K562 (cell line): ENCODE measurements around the gene HDAC3. TPM values are rescaled to one million over a fixed set of nuclear protein-coding genes. Genes with fewer than 3 reads are reported as not detected.

Source experiments
- AFF4 ChIP-seq: sonication (generic); formaldehyde crosslinking; IDR thresholded peaks from 2 replicates; pipeline ENCODE4 v1.8.0; 2023; ENCODE audit warnings: mild to moderate bottlenecking, missing genetic modification reagents
- ARNT ChIP-seq, 2 experiments: fragments of 450-650 bp; IDR thresholded peaks; 2 replicates each; pipeline ENCODE4 v1.6.1; 2016; ENCODE audit warnings: mild to moderate bottlenecking in 1 of 2
- CREB3 ChIP-seq: fragments of 450-650 bp; conservative IDR thresholded peaks from 2 replicates; pipeline ENCODE4 v1.6.1; 2016; ENCODE audit warnings: missing genetic modification characterization, low read depth, mild to moderate bottlenecking, missing compliant biosample characterization, moderate library complexity
- EGR1 ChIP-seq: fragments of 450-650 bp; conservative IDR thresholded peaks from 2 replicates; pipeline ENCODE4 v1.6.1; 2017; ENCODE audit warnings: mild to moderate bottlenecking
- GTF2A2 ChIP-seq: IDR thresholded peaks from 2 replicates; pipeline ENCODE4 v1.6.1; 2016; ENCODE audit warnings: mild to moderate bottlenecking, missing genetic modification characterization, missing compliant biosample characterization
- NBN ChIP-seq: fragments of 450-650 bp; IDR thresholded peaks from 2 replicates; pipeline ENCODE4 v1.6.1; 2016; ENCODE audit warnings: low read depth, mild to moderate bottlenecking
- NRF1 ChIP-seq, 2 experiments: fragments of 450-650 bp; IDR thresholded peaks in 1 of 2; conservative IDR thresholded peaks in 1 of 2; 2 replicates each; pipeline ENCODE4 v1.6.1; 2014; ENCODE audit warnings: mild to moderate bottlenecking in 2 of 2
- NUFIP1 ChIP-seq: fragments of 450-650 bp; IDR thresholded peaks from 2 replicates; pipeline ENCODE4 v1.6.1; 2018; ENCODE audit not compliant: partially characterized antibody
- TRIM24 ChIP-seq, 2 experiments: fragments of 450-650 bp; IDR thresholded peaks; 2 replicates each; pipeline ENCODE4 v1.6.1; 2016
- ZBTB11 ChIP-seq, 3 experiments: fragments of 200-800 bp in 1 of 3; fragments of 250-450 bp in 1 of 3; fragments of 450-650 bp in 1 of 3; sonication (Bioruptor Pico) in 1 of 3; sonication (Bioruptor generic) in 1 of 3; formaldehyde crosslinking in 1 of 3; IDR thresholded peaks; 2 replicates each; pipeline versions ENCODE4 v1.6.1 to v1.8.0; 2016 to 2022; ENCODE audit warnings: mild to moderate bottlenecking in 2 of 3, missing genetic modification characterization in 2 of 3, missing compliant biosample characterization in 1 of 3, moderate library complexity in 1 of 3
- ZBTB49 ChIP-seq: sonication (generic); formaldehyde crosslinking; IDR thresholded peaks from 2 replicates; pipeline ENCODE4 v1.8.0; 2022; ENCODE audit warnings: missing genetic modification reagents, mild to moderate bottlenecking, borderline replicate concordance
- ZFX ChIP-seq: sonication (generic); formaldehyde crosslinking; IDR thresholded peaks from 2 replicates; pipeline ENCODE4 v1.8.0; 2022; ENCODE audit warnings: mild to moderate bottlenecking, missing genetic modification reagents, moderate library complexity
- ZNF589 ChIP-seq: fragments of 200-800 bp; sonication (Bioruptor generic); IDR thresholded peaks from 2 replicates; pipeline ENCODE4 v1.6.1; 2016; ENCODE audit warnings: low read depth, missing genetic modification characterization, missing compliant biosample characterization
- ZNF696 ChIP-seq: fragments of 250-450 bp; sonication (Bioruptor Pico); conservative IDR thresholded peaks from 2 replicates; pipeline ENCODE4 v1.4.0; 2020; ENCODE audit warnings: mild to moderate bottlenecking, moderate library complexity
- polyA plus RNA-seq, 8 experiments: library from polyadenylated mRNA; depleted of rRNA in 4 of 8; stranded (reverse) in 5 of 8; unstranded in 3 of 8; fragments of >200 nt; fragmentation: Nextera tagmentation in 2 of 8; fragmentation: Illumina TruSeq in 1 of 8; extraction: Ambion mirVana in 2 of 8; extraction: Trizol in 1 of 8; gene quantifications; 2 replicates each; pipeline versions ENCODE4 v1.2.1 to v1.2.3, GENCODE V29; 2011 to 2014; ENCODE audit warnings: inconsistent platforms in 1 of 8, missing spikeins in 1 of 8
- total RNA-seq, 7 experiments: library from RNA; depleted of rRNA in 6 of 7; stranded (reverse); fragments of >200 nt in 6 of 7; fragmentation: Illumina TruSeq in 2 of 7; extraction: Trizol in 2 of 7; gene quantifications; 2 replicates each; pipeline versions ENCODE4 v1.2.1 to v1.2.3, GENCODE V29; 2011 to 2021; ENCODE audit warnings: low replicate concordance in 1 of 7

HDAC3 gene
- total and polyA plus RNA-seq, 9 of the 15 experiments (the other 6 are each of a cell fraction or from before 2014, with no cell fraction given), result 89.7 to 191 (median 119) TPM

GRCh38 chr5:141681695-141682641 lies 45.3 kb upstream of the HDAC3 start, which contains the start of gene ARAP3 (continued):
- no peak; the same call in 1 of the 2 replicates for TF ChIP-seq ZNF589 (CRISPR knock-in tag)
- TF ChIP-seq EGR1, result peak; percentile 40
- 0 out of 2 replicates have a peak, but pooled peaks have one; percentile 27 for TF ChIP-seq CREB3
- no peak for TF ChIP-seq GTF2A2 (tag)
- 0 out of 2 replicates have a peak, but pooled peaks have one; percentile 45 for TF ChIP-seq NBN
- TF ChIP-seq ZFX, result peak; percentile 88
- TF ChIP-seq NUFIP1, result peak; percentile 73
- no peak for TF ChIP-seq ZBTB49 (CRISPR knock-in tag)
- peak; percentile 64 to 73 for TF ChIP-seq NRF1 (conservative IDR thresholded peaks at IDR 0.05 in 1 of 2, IDR thresholded peaks at IDR 0.05 in 1 of 2)
- 0 out of 4 replicates have a peak, but pooled peaks of 1 of the 2 experiments have one; percentile 7 for TF ChIP-seq ARNT (IDR thresholded peaks at IDR 0.05)
- peak in 1 of 3 experiments; percentile 37; a peak in 1 of 6 replicates for TF ChIP-seq ZBTB11 (CRISPR knock-in tag; IDR thresholded peaks at IDR 0.05)
- TF ChIP-seq TRIM24 (IDR thresholded peaks at IDR 0.05), result 0 out of 4 replicates have a peak, but pooled peaks of 1 of the 2 experiments have one; percentile 30
- 0 out of 2 replicates have a peak, but pooled peaks have one; percentile 37 for TF ChIP-seq ZNF696
- peak; percentile 62 for TF ChIP-seq AFF4
